ENCODE measurements around the gene ASF1B. TPM values are rescaled to one million over a fixed set of nuclear protein-coding genes. Genes with fewer than 3 reads are reported as not detected.

ASF1B gene
- total and polyA plus RNA-seq, 2 donors (not counting 1 experiment from before 2014, with no cell fraction given): 2.6 to 6.5 TPM

DNA sequence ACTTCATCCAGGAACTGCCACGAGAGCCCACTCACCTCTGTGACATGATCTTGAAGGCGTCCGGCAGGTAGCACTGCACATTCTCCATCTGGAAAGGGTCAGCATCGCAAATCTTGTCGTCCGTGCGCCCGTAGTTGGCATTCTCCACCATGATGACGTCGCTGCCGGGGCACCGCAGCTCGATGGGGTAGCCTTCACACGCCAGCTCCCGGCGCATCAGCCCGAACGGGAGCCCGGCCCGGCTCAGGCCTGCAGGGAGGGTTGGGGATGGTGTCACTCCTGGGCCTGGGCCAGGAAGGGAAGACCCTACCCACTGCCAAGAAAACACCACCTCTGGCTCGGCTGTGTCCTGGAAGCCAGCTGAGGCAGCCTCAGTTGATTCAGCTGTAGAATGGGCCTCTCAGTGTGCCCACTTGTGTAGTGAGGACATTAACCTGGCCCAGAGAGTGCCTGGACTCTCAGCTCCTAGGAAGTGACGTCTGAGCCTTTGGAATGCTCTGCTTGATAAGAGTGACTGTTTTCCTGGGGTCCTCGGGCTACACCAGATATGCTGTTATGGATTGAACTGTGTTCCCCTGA, 41.2 kb upstream of the ASF1B start:
- no peak overlapping the region for H3K4me2 ChIP-seq (ENCODE audit: extremely low read depth, insufficient read depth, low read length)
- no peaks in the 10 kb centered on the region for H3K36me3 ChIP-seq (ENCODE audit: control insufficient read depth, insufficient read depth, low read length)
- no peak overlapping the region for H3K9ac ChIP-seq (ENCODE audit: insufficient read depth, low read length)
- no peak overlapping the region for H3K27ac ChIP-seq (ENCODE audit: insufficient read depth, low read length)
- no peak overlapping the region for H3K4me3 ChIP-seq (replicated peaks in 1 of 4; ENCODE audit: control extremely low read depth in 1 of 4, insufficient read depth in 1 of 4, low read depth in 3 of 4, low read length in 4 of 4)
- H3K79me2 ChIP-seq (ENCODE audit: control insufficient read depth, insufficient read depth, low read length): no peaks in the 10 kb centered on the region
- no peaks in the 10 kb centered on the region for H3K9me3 ChIP-seq (ENCODE audit: control insufficient read depth, insufficient read depth, low read depth, low read length)
- no peak for DNase-seq (ENCODE audit: low read depth in 2 of 2)
- TF ChIP-seq EZH2 (IDR thresholded peaks at IDR 0.05; ENCODE audit: low read length, missing control alignments): no peak
- TF ChIP-seq, protein P1, sequence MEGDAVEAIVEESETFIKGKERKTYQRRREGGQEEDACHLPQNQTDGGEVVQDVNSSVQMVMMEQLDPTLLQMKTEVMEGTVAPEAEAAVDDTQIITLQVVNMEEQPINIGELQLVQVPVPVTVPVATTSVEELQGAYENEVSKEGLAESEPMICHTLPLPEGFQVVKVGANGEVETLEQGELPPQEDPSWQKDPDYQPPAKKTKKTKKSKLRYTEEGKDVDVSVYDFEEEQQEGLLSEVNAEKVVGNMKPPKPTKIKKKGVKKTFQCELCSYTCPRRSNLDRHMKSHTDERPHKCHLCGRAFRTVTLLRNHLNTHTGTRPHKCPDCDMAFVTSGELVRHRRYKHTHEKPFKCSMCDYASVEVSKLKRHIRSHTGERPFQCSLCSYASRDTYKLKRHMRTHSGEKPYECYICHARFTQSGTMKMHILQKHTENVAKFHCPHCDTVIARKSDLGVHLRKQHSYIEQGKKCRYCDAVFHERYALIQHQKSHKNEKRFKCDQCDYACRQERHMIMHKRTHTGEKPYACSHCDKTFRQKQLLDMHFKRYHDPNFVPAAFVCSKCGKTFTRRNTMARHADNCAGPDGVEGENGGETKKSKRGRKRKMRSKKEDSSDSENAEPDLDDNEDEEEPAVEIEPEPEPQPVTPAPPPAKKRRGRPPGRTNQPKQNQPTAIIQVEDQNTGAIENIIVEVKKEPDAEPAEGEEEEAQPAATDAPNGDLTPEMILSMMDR (conservative IDR thresholded peaks at IDR 0.05 in 1 of 2, IDR thresholded peaks at IDR 0.05 in 1 of 2; ENCODE audit: low read depth in 1 of 2, low read length in 2 of 2): no peak
- H3K4me1 ChIP-seq (ENCODE audit: control insufficient read depth, extremely low read depth, insufficient read depth, low read length): no peaks in the 10 kb centered on the region
- H4K20me1 ChIP-seq (ENCODE audit: control insufficient read depth, extremely low read depth, insufficient read depth, low read length): no peaks in the 10 kb centered on the region
- H2AFZ ChIP-seq (ENCODE audit: low read length): no peak overlapping the region
- no peaks in the 10 kb centered on the region for H3K27me3 ChIP-seq (ENCODE audit: control insufficient read depth, insufficient read depth, low read length)

DNA sequence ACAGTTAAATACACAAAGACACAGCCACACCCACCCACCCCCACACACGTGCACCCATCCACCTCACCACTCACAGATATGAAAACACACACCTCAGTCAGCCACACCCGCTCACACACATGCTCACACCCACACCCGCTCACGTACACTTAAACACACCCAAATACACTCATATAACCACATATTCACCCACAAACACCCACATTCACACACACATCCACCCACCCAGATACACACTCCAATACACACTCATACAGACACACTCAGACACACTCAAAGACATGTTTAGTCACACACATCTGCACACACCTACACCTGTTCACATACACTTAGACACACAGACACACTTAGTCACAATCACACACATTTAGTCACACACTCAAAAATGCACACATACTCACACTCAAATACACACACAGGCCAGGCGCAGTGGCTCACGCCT, 39.0 kb upstream of the ASF1B start:
- no peak for DNase-seq (ENCODE audit: low read depth in 2 of 2)
- Histone ChIP-seq H3K27me3 (ENCODE audit: control insufficient read depth, insufficient read depth, low read length) (no peaks in the 10 kb centered on the region), H3K4me3 (replicated peaks in 1 of 4; ENCODE audit: control extremely low read depth in 1 of 4, insufficient read depth in 1 of 4, low read depth in 3 of 4, low read length in 4 of 4) (no peak overlapping the region), H3K9ac (ENCODE audit: insufficient read depth, low read length) (no peak overlapping the region), H3K27ac (ENCODE audit: insufficient read depth, low read length) (no peak overlapping the region), H4K20me1 (ENCODE audit: control insufficient read depth, extremely low read depth, insufficient read depth, low read length) (no peaks in the 10 kb centered on the region), H2AFZ (ENCODE audit: low read length) (no peak overlapping the region), H3K9me3 (ENCODE audit: control insufficient read depth, insufficient read depth, low read depth, low read length) (no peaks in the 10 kb centered on the region), H3K36me3 (ENCODE audit: control insufficient read depth, insufficient read depth, low read length) (no peaks in the 10 kb centered on the region), H3K4me2 (ENCODE audit: extremely low read depth, insufficient read depth, low read length) (no peak overlapping the region), H3K79me2 (ENCODE audit: control insufficient read depth, insufficient read depth, low read length) (no peaks in the 10 kb centered on the region), H3K4me1 (ENCODE audit: control insufficient read depth, extremely low read depth, insufficient read depth, low read length) (no peaks in the 10 kb centered on the region)
- no peak for TF ChIP-seq EZH2 (IDR thresholded peaks at IDR 0.05; ENCODE audit: low read length, missing control alignments)
- TF ChIP-seq, protein P1 (conservative IDR thresholded peaks at IDR 0.05 in 1 of 2, IDR thresholded peaks at IDR 0.05 in 1 of 2; ENCODE audit: low read depth in 1 of 2, low read length in 2 of 2): no peak

DNA sequence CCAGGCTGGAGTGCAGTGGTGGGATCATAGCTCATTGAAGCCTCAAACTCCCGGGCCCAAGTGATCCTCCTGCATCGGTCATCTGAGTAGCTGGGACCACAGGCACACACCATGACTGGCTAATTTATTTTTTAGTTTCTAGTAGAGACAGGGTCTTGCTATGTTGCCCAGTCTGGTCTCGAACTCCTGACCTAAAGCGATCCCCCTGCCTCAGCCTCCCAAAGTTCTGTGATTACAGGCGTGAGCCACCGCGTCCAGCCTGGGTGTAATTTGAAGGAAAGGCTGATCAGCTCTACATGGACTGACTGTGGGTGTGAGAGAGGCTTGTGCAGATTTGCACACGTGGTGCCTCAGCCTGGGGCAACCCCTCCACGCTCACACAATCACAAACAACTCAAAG, 38.5 kb upstream of the ASF1B start:
- Histone ChIP-seq H3K9ac (ENCODE audit: insufficient read depth, low read length) (no peak overlapping the region), H3K27me3 (ENCODE audit: control insufficient read depth, insufficient read depth, low read length) (no peaks in the 10 kb centered on the region)
- TF ChIP-seq, protein P1 (conservative IDR thresholded peaks at IDR 0.05 in 1 of 2, IDR thresholded peaks at IDR 0.05 in 1 of 2; ENCODE audit: low read depth in 1 of 2, low read length in 2 of 2): no peak
- TF ChIP-seq EZH2 (IDR thresholded peaks at IDR 0.05; ENCODE audit: low read length, missing control alignments): no peak

More for the DNA sequence above, 38.5 kb upstream of the ASF1B start:
- Histone ChIP-seq H4K20me1 (ENCODE audit: control insufficient read depth, extremely low read depth, insufficient read depth, low read length) (no peaks in the 10 kb centered on the region), H3K9me3 (ENCODE audit: control insufficient read depth, insufficient read depth, low read depth, low read length) (no peaks in the 10 kb centered on the region), H3K4me3 (replicated peaks in 1 of 4; ENCODE audit: control extremely low read depth in 1 of 4, insufficient read depth in 1 of 4, low read depth in 3 of 4, low read length in 4 of 4) (no peak overlapping the region), H3K36me3 (ENCODE audit: control insufficient read depth, insufficient read depth, low read length) (no peaks in the 10 kb centered on the region), H3K79me2 (ENCODE audit: control insufficient read depth, insufficient read depth, low read length) (no peaks in the 10 kb centered on the region), H3K4me2 (ENCODE audit: extremely low read depth, insufficient read depth, low read length) (no peak overlapping the region), H3K27ac (ENCODE audit: insufficient read depth, low read length) (no peak overlapping the region), H3K4me1 (ENCODE audit: control insufficient read depth, extremely low read depth, insufficient read depth, low read length) (no peaks in the 10 kb centered on the region), H2AFZ (ENCODE audit: low read length) (no peak overlapping the region)
- DNase-seq (ENCODE audit: low read depth in 2 of 2): no peak

Data from fibroblast of lung (primary cell).